Loucy (cell line): ENCODE results near the gene VPS13A.

Experiments used
- CTCF ChIP-seq: fragments of 200-600 bp; sonication (generic); conservative IDR thresholded peaks from 2 replicates; pipeline ENCODE4 v1.5.1; 2014; ENCODE audit warnings: mild to moderate bottlenecking, antibody characterized with exemption, low read length
- EZH2phosphoT487 ChIP-seq: fragments of 200-600 bp; IDR thresholded peaks from 2 replicates; pipeline ENCODE4 v1.6.1; 2018; ENCODE audit warnings: antibody characterized with exemption, mild to moderate bottlenecking, moderate library complexity, borderline replicate concordance

DNA sequence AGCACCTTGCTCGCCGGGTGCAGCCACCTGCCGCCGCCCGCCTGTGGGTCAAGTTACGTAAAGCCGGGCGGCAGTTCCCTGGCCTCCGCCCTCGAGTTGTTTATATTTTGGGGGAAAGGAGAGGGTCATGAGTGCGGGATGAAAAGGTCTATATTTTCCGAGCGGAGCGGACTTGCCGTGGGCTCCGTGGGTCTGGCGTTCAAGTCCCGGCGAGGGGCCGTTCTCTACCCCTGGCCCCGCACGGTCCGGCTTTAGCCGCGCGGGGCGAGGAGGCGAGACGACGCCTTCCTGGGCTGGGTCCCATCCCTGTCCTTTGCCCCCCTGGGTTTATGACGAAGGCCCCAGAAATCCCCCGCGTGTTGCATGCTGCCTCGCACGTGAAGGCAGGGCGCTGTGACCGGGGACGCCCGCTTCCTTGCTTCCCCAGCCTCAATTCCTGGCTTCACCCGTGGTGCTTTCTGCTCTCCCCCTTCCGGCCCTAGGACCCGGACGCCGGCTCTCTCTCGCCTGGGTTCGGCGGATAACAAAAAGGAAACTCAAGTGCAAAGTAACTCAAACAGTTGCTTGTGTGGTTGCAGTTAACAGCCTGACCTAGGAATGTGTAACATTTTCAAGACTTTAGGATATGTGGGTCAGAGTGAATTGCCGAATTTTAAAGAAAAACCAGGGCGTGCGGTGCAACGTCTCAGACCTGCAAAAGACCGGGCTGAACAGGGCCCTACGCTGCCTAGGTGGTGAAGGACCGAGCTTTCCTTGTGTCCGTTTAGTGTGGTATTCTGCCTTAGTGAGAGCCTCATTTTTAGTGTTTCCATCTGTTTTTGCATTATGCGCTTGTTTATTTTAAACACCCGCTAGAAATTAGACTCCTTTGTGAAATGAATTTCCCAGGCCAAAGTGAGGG, 810 bp downstream of the VPS13A start:
- TF ChIP-seq CTCF (no peak), EZH2phosphoT487 (no peak)
